EL (cell line): ENCODE data around the gene ZNF728.
"Not testable (repeated sequence)": the region's sequence is repeated elsewhere in the genome, so short reads cannot be mapped to it uniquely, and the experiment has no call there.

ENCODE experiments used
- DNase-seq: peaks from one replicate; pipeline ENCODE4 v3.0.0-alpha.2; 2016

Gene ZNF728

DNA sequence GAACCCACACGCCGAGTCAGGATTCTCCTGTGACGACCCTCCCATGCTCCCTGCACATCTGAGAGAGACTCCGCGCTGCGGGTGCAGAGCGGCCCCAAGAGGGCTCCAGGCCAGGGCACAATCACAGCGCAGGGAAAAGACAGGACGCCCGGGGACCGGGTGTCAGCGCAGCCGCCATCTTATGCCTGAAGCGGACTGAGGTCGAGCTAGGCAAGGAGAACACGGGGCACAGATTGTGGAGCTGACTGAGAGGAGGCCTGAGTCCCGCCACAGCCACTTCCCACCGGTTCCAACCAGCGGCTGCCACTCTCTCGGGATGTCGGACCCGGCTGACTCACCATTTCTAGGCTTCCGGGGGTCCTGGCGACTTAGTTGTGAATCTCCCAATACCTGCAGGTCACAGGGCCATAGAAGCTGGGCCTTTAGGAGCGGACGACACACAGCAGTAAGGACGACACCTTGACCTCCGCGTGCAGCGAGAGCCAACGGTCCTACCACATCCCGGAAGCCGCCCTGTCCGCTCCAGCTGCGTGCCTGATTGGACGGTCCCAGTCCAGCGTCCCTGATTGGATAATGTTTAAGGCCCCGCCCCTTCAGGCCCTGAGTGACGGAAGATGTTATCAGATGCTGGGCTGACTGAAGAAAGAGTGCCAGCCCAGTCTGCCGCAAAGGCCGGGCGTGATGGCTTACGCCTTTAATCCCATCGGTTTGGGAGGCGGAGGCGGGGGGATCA is at the start of gene ZNF728:
Gene ZNF728 (minus strand): TSS at position 487 of the 733 bp plus-strand sequence. CDS start 146 bp downstream, at position 341.
- no peak for DNase-seq

GRCh38 chr19:23052349-23052748 is 49.4 kb upstream of the ZNF728 start:
- no peak for DNase-seq

GRCh38 chr19:23049256-23049655 is 46.3 kb upstream of the ZNF728 start:
- no peak for DNase-seq

- no peak for DNase-seq
These were observed 43.8 kb upstream of the ZNF728 start for GRCh38 chr19:23046743-23047142.

- no peak for DNase-seq
These were observed 30.7 kb upstream of the ZNF728 start for GRCh38 chr19:23033721-23034120.

GRCh38 chr19:23015660-23016059 is 12.7 kb upstream of the ZNF728 start:
- no peak for DNase-seq

DNA sequence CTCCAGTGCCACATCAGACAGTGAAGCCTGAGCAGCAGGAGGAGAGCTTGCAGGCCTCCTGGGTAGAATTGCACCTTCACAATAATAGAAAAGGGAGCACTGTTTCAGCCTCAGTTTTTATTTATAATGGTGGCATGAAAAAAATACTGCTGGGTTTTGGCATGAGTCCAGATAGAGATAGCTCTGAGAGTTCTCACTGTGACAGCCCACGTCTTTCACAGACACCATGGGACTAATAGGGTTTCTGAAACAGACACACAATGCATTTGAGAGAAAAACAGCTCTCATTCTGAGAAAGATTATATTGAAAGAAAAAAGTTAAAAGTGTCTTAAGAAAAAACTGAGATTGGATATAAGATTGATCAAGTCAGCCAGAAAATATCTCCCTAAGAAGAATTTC is 8.0 kb downstream of the ZNF728 start:
- DNase-seq, result not testable (repeated sequence)

- DNase-seq, result no peak
These were observed 26.7 kb downstream of the ZNF728 start for GRCh38 chr19:22976248-22976647.

GRCh38 chr19:22975546-22976136 is 27.3 kb downstream of the ZNF728 start:
- not testable (repeated sequence) for DNase-seq

- DNase-seq, result no peak
These were observed 57.4 kb downstream of the ZNF728 start for GRCh38 chr19:22945560-22945959.

GRCh38 chr19:22935151-22935550 is 67.8 kb downstream of the ZNF728 start:
- no peak for DNase-seq

DNA sequence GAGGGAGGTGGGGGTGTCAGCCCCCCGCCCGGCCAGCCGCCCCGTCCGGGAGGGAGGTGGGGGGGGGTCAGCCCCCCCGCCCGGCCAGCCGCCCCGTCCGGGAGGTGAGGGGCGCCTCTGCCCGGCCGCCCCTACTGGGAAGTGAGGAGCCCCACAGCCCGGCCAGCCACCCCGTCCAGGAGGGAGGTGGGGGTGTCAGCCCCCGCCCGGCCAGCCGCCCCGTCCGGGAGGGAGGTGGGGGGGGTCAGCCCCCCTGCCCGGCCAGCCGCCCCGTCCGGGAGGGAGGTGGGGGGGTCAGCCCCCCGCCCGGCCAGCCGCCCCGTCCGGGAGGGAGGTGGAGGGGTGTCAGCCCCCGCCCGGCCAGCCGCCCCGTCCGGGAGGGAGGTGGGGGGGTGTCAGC is 75.4 kb downstream of the ZNF728 start:
- not testable (repeated sequence) for DNase-seq

DNA sequence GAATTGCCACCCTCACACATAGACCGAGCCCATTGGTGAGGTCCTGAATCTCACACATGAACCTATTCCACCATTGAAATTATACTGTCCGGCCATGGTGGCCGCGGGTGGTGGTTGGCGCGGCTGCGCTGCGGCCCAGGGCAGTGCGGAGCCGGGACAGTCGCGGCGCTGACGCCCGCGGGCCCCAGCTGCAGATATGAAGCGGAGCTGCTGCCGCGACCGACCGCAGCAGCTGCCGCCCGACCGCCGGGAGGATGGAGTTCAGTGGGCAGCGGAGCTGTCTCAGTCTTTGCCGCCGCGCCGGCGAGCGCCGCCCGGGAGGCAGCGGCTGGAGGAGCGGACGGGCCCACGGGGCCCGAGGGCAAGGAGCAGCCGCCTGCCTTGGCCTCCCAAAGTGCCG is 77.8 kb downstream of the ZNF728 start:
- not testable (repeated sequence) for DNase-seq
